Activated naive CD8-positive, alpha-beta T cell treated with anti-CD3 and anti-CD28 coated beads, Interleukin-2, amount 10 ng/mL, durations not matched to agents 7 days and 5 days (primary cell): ENCODE measurements around the gene VENTX. TPM values are rescaled to one million over a fixed set of nuclear protein-coding genes. Genes with fewer than 3 reads are reported as not detected.

ENCODE experiments used
- ATAC-seq: fragments of 150-1000 bp; cut with Tn5 transposase; one replicate; pipeline ENCODE4 v1.10.0; 2021; ENCODE audit warnings: low read depth, moderate library complexity
- POLR2A ChIA-PET: fragments of 350-600 bp; sonication (Branson Sonifier 250); formaldehyde crosslinking; loops from one replicate; lab custom pipeline; 2021; ENCODE audit warnings: antibody characterized with exemption; lab: Charles Lee
- DNase-seq: peaks from one replicate; pipeline ENCODE4 v3.0.0; 2021
- H3K27ac Mint-ChIP-seq: one replicate; pipeline ENCODE4 v1.8.0; 2022; ENCODE audit warnings: mild to moderate bottlenecking, mixed read lengths
- H3K27me3 Mint-ChIP-seq: one replicate; pipeline ENCODE4 v1.8.0; 2022; ENCODE audit warnings: mild to moderate bottlenecking, moderate library complexity, mixed read lengths
- H3K36me3 Mint-ChIP-seq: one replicate; pipeline ENCODE4 v1.8.0; 2021; ENCODE audit warnings: mild to moderate bottlenecking, mixed read lengths
- H3K4me1 Mint-ChIP-seq: one replicate; pipeline ENCODE4 v1.8.0; 2021; ENCODE audit warnings: mixed read lengths
- H3K4me3 Mint-ChIP-seq: one replicate; pipeline ENCODE4 v1.8.0; 2022; ENCODE audit warnings: mild to moderate bottlenecking, moderate library complexity, mixed read lengths
- H3K9me3 Mint-ChIP-seq: one replicate; pipeline ENCODE4 v1.8.0; 2021; ENCODE audit warnings: mixed read lengths
- microRNA-seq: library from miRNA; unstranded; fragments of <30 nt; microRNA quantifications from one replicate; pipeline ENCODE4 v1.2.0, GENCODE V29; 2022
- total RNA-seq, 2 experiments: library from RNA; stranded (reverse); gene quantifications; one replicate each; pipeline ENCODE4 v1.2.3, GENCODE V29; 2021

VENTX gene
- total RNA-seq, 2 experiments from 2014 or later: 0.11 TPM; not detected in 1

DNA sequence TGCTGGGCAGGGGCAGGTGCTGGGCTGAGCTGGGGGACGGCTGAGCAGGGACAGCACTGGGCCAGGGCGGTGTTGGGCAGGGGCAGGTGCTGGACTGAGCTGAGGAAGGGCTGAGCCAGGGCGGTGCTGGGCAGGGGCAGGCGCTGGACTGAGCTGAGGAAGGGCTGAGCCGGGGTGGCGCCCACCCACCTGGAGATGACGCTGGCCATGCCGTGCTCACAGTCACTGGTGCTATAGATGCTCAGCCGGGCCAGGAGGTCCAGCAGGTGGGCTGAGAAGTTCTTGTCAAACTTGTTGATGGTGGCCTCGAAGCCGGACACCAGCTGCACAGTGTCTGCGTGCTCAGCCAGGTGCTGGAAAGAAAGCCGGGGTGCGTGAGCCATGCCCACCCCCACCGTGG, 43.4 kb downstream of the VENTX start:
- DNase-seq (no peak), ATAC-seq (no peak)
- Mint-ChIP-seq H3K4me3 (no peak overlapping the region), H3K4me1 (peaks cover 15% of the 10 kb centered on the region), H3K27ac (no peak overlapping the region), H3K27me3 (no peaks in the 10 kb centered on the region), H3K36me3 (peaks cover 9% of the 10 kb centered on the region), H3K9me3 (no peaks in the 10 kb centered on the region)
- POLR2A ChIA-PET: no interaction called here

DNA sequence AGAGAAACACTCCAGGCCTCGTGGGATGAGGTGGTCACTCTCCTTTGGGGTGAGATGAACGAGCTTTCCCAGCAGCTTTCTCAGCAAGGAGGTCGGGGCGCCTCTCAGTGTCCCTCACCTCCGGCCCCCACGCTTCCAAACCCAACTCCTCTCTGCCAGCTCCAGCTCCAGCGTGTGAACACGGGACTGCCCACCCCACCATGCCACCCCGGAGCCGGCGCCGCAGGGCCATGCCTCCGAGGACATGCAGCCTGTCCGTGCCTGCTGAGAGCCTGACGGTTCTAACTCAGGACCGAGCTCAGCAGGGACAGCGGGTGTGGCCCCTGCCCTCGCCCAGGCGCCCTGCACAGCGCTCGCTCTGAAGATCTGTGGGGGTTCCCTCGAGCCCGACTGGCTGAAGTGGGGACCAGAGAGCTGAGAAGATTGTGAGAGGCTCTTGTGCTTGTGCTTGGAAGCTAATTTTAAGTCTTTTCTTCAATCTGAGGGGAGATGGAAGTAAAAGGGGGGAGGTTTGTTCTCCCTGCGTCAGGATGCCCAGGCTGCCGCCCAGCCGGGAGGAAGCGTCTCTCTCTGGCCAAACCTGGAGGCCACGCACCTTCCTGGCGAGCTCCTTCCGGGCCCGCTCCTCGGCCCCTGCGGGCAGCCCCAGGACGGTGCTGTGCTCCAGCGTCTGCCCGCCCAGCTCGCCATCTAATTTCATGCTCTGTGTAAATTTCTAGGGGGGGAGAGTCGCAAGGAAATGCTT, 44.1 kb downstream of the VENTX start:
- no peaks in the 10 kb centered on the region for H3K9me3 Mint-ChIP-seq
- no peak for ATAC-seq

DNA sequence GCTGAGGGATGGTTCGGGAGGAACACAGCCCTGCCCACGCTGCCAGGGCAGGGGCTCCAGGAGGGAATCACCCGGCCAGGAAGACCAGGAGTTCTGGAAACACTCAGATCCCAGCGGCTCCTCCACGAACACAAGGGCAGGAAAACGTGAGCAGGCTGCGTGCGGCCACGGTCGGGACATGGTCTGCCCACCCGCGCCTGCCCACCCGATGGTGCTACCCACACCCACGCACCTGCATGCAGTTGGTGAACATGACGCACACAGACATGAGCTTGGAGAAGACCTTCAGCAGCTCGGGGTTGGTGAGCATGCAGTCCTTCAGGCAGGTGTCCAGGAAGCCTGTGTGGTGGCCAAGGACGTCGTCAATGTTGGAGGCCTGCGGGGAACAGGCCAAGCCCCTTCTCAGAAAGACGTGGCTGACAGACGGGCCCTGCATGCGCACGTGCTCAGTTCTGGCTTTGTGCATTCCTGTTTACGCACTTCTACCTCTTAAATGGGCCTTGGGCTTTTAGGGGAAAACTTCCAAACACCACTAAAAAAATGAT, 45.3 kb downstream of the VENTX start:
- H3K4me3 Mint-ChIP-seq: no peak overlapping the region
- peaks cover 22% of the 10 kb centered on the region for H3K36me3 Mint-ChIP-seq
- H3K9me3 Mint-ChIP-seq: no peaks in the 10 kb centered on the region
- ATAC-seq (no peak), DNase-seq (no peak)
- no peak overlapping the region for H3K27ac Mint-ChIP-seq
- POLR2A ChIA-PET: no interaction called here
- H3K4me1 Mint-ChIP-seq: peaks cover 11% of the 10 kb centered on the region
- H3K27me3 Mint-ChIP-seq: no peaks in the 10 kb centered on the region

More for the DNA sequence above, 44.1 kb downstream of the VENTX start:
- no peak overlapping the region for H3K4me3 Mint-ChIP-seq
- H3K4me1 Mint-ChIP-seq: peaks cover 15% of the 10 kb centered on the region
- no peak for DNase-seq
- peaks cover 15% of the 10 kb centered on the region for H3K36me3 Mint-ChIP-seq
- no peak overlapping the region for H3K27ac Mint-ChIP-seq
- no peaks in the 10 kb centered on the region for H3K27me3 Mint-ChIP-seq
- POLR2A ChIA-PET: no interaction called here

DNA sequence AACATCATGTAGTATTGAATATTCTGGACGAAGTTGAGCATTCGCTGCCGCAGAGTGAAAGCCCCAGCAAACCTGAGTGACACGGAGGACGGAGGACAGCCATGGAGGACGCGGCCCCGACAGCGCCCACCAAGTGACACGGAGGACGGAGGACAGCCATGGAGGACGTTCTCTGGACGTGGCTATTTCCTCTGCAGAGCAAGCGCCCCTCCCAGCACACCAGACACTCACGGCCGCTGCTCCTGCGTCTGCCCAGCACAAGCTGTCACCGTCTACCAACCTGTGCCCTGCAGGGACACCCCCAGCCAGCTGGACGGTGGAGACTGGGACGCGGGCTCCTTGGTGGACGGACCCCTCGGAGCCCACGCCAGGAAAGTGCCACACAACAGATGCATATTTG, 46.3 kb downstream of the VENTX start:
- Mint-ChIP-seq H3K4me1 (peaks cover 2% of the 10 kb centered on the region), H3K36me3 (peaks cover 25% of the 10 kb centered on the region), H3K27me3 (no peaks in the 10 kb centered on the region), H3K9me3 (no peaks in the 10 kb centered on the region), H3K27ac (no peak overlapping the region), H3K4me3 (no peak overlapping the region)
- DNase-seq: no peak
- ATAC-seq: no peak
- POLR2A ChIA-PET: no interaction called here

DNA sequence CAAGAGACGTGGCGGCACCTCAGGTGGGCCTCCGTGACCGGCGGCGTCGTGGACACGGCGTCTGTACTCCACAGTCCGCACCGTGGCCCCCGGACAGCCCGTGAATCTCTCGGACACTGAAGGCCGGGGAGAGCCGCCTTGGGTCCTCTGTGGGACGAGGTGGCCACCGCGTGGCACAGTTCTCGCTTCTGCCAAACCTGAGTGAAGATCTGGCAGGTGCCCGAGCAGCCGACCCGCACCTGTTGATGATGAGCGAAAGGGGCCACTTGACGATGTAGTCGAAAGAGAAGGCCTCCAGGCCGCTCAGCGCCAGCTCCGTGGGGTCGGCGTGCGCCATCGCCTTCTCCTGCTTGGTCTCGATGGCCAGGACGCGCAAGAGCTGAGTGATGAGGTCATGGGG, 47.6 kb downstream of the VENTX start:
- no peaks in the 10 kb centered on the region for H3K27me3 Mint-ChIP-seq
- no peak for DNase-seq
- no peak overlapping the region for H3K27ac Mint-ChIP-seq
- no peak overlapping the region for H3K4me3 Mint-ChIP-seq
- H3K4me1 Mint-ChIP-seq: no peaks in the 10 kb centered on the region
- H3K9me3 Mint-ChIP-seq: no peaks in the 10 kb centered on the region
- no peak for ATAC-seq
- POLR2A ChIA-PET: no interaction called here
- peaks cover 26% of the 10 kb centered on the region for H3K36me3 Mint-ChIP-seq

DNA sequence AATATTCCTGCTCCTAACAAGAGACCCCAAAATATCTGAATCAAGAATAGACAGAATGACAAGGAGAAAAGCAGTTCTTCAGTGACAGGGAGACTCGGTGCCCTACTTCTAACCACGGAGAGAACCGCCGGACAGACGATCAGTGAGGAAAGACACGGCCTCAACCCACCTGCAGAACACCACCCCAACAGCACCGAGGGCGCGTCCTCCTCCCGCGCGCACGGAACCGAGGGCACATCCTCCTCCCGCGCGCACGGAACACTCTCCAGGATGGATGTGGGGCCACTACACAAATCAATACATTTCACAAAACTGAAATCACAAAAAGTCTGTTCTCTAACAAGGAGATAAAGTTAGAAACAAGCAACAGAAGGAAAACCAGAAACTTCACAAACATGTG, 48.7 kb downstream of the VENTX start:
- peaks cover 29% of the 10 kb centered on the region for H3K36me3 Mint-ChIP-seq
- no peak for ATAC-seq
- H3K27me3 Mint-ChIP-seq: no peaks in the 10 kb centered on the region
- H3K9me3 Mint-ChIP-seq: no peaks in the 10 kb centered on the region
- H3K4me1 Mint-ChIP-seq: no peaks in the 10 kb centered on the region
- no peak overlapping the region for H3K27ac Mint-ChIP-seq
- no peak for DNase-seq
- no peak overlapping the region for H3K4me3 Mint-ChIP-seq
- POLR2A ChIA-PET: interaction anchor here (0.9 kb wide), 1 partner anchor 9 kb away, joined by 3 read pairs; no protein-coding TSS in a partner anchor

DNA sequence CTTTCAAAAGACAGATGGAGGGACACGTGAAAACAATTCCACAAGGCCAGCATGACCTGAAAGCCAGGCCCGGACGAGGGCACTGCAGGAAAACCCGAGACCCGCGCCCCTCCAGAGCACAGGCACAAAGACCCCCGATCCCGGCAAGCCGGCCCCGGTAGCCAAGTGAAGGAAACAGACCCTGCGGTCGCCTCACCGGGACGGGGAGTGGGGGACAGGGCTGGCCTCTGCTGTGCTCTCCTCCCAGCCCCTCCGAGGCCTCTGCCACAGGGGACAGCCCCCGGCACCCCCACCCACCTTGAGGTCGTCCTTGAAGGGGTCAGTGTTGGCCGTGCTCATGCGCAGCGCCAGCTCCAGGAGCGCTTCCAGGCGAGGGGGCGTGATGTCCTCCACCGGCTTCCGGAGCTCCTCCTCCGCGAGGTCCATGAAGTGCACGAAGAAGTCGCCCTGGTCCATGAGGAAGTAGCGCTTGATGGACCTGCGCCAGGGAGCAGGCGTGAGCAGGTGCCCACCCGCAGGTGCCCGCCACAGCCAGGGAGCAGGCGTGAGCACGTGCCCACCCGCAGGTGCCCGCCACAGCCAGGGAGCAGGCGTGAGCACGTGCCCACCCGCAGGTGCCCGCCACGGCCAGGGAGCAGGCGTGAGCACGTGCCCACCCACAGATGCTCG, 50.3 kb downstream of the VENTX start:
- DNase-seq: no peak
- Mint-ChIP-seq H3K27me3 (no peaks in the 10 kb centered on the region), H3K4me3 (no peak overlapping the region), H3K36me3 (peaks cover 29% of the 10 kb centered on the region), H3K9me3 (no peaks in the 10 kb centered on the region), H3K4me1 (no peaks in the 10 kb centered on the region), H3K27ac (no peak overlapping the region)
- no peak for ATAC-seq
- POLR2A ChIA-PET: no interaction called here

DNA sequence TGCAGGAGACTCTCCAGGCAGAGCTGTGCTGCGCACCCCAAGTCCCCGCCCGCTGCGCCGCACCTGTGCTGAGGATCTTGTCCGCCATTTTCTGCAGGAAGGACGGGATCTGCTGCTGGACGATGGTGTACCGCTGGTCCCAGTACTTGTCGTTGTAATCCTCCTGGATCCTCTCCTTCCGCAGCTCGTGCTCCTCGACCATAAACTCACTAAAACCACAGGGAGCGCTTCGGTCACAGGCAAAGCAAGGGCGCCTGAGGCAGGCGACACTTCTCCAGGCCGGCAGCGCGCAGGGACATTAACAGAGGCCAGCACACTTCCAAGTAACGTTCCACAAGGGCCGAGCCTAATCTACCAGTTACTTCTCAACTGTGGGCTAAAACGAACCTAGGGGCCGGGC, 52.1 kb downstream of the VENTX start:
- H3K4me1 Mint-ChIP-seq: no peaks in the 10 kb centered on the region
- ATAC-seq: no peak
- no peak overlapping the region for H3K4me3 Mint-ChIP-seq
- POLR2A ChIA-PET: no interaction called here
- H3K9me3 Mint-ChIP-seq: no peaks in the 10 kb centered on the region
- no peaks in the 10 kb centered on the region for H3K27me3 Mint-ChIP-seq
- H3K36me3 Mint-ChIP-seq: peaks cover 29% of the 10 kb centered on the region
- no peak overlapping the region for H3K27ac Mint-ChIP-seq
- no peak for DNase-seq

Small RNAs within 50 kb of the gene (microRNA-seq; reads per million reads assigned to microRNA genes)
- gene MIR202: 2.1 reads per million

Other genes with a start within 250 kb of the VENTX start
- not detected for gene ADGRA1, start 149.9 kb upstream of the VENTX start, total RNA-seq
- gene KNDC1, start 77.6 kb upstream of the VENTX start, total RNA-seq: under 1 TPM; 0.36 to 0.40 TPM
- gene UTF1, start 7.6 kb upstream of the VENTX start, total RNA-seq: not detected
- 10 to 100 TPM; 90.8 to 91.0 TPM for gene ADAM8, start 39.0 kb downstream of the VENTX start, total RNA-seq
- gene TUBGCP2, start 71.0 kb downstream of the VENTX start, total RNA-seq: 10 to 100 TPM; 56.4 to 69.3 TPM
- gene ZNF511, start 71.1 kb downstream of the VENTX start, total RNA-seq: 10 to 100 TPM; 44.5 to 47.4 TPM
- 1 to 10 TPM; 3.1 to 3.6 TPM for gene CALY, start 99.0 kb downstream of the VENTX start, total RNA-seq
- not detected for gene PRAP1, start 109.5 kb downstream of the VENTX start, total RNA-seq
- gene FUOM, start 120.2 kb downstream of the VENTX start, total RNA-seq: 10 to 100 TPM; 15.4 to 17.3 TPM
- gene ECHS1, start 135.5 kb downstream of the VENTX start, total RNA-seq: 10 to 100 TPM; 33.5 to 36.1 TPM
- gene PAOX, start 141.4 kb downstream of the VENTX start, total RNA-seq: 1 to 10 TPM; 7.2 to 9.9 TPM
- 10 to 100 TPM; 53.7 to 56.6 TPM for gene MTG1, start 156.3 kb downstream of the VENTX start, total RNA-seq
- gene SPRN, start 186.8 kb downstream of the VENTX start, total RNA-seq: not detected
- 1 to 10 TPM; 5.7 to 6.3 TPM for gene SCART1, start 216.1 kb downstream of the VENTX start, total RNA-seq